Glomerular visceral epithelial cell (primary cell): ENCODE data around the gene A4GALT.

ENCODE experiments used
- DNase-seq: peaks from one replicate; pipeline ENCODE4 v3.0.0-alpha.2; 2016; ENCODE audit errors: extremely low spot score

The A4GALT gene

GRCh38 chr22:42701694-42702093, 19.0 kb downstream of the A4GALT start:
- DNase-seq: no peak

GRCh38 chr22:42700901-42701300, 19.8 kb downstream of the A4GALT start:
- DNase-seq: no peak

DNA sequence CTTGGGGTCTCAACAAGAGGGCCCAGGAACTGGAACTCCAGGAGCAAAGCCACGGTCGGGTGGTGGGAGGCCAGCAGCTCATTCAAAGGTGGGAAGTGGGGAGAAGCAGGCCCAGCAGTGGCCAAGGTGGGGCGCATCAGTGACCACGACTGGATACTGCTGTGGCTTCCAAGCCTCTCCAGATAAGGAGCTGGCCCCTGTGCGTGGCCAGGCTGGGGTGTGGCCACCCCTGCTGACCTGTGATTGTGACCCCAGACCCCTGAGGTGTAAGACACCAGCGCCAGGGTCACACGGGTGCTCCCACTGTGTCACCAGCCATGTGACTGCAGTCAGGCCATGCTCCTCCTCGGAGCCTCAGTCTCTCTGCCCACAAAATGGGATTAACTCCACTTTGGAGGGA, 20.3 kb downstream of the A4GALT start:
- DNase-seq: no peak

GRCh38 chr22:42699976-42700352, 20.7 kb downstream of the A4GALT start:
- DNase-seq: no peak

- no peak for DNase-seq
These were observed 21.2 kb downstream of the A4GALT start for GRCh38 chr22:42699281-42699975.

- DNase-seq: peak; percentile 90
These were observed 23.1 kb downstream of the A4GALT start for GRCh38 chr22:42697542-42698013.

DNA sequence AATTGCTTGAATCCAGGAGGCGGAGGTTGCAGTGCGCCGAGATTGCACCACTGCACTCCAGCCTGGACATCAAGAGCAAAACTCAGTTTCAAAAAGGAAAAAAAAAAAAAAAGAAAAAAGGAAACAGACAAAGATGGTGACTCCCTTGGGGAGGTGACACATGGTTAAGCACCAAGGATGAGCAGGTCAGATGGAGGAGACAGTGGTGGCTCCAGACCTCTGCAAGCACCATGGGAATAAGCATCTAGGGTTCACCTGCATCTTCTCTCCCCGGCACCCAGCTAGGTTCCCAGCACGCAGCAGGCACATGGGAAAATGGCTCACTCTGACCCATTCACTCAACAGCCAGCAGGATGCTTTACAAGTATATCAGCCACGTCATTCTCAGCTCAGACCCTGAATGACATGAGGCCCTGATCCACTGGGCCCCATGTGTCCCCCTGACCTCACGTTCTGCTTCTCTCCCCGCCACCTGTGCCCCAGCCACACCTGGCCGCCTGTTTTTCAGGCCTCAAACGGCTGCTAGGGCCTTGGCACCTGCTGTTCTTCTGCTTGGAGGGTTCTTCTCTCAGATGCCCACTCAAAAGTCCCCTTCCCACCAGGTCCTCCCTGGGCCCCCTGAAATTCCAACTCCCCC, 24.2 kb downstream of the A4GALT start:
- no peak for DNase-seq

- DNase-seq: no peak
These were observed 25.4 kb downstream of the A4GALT start for GRCh38 chr22:42695294-42695693.

DNA sequence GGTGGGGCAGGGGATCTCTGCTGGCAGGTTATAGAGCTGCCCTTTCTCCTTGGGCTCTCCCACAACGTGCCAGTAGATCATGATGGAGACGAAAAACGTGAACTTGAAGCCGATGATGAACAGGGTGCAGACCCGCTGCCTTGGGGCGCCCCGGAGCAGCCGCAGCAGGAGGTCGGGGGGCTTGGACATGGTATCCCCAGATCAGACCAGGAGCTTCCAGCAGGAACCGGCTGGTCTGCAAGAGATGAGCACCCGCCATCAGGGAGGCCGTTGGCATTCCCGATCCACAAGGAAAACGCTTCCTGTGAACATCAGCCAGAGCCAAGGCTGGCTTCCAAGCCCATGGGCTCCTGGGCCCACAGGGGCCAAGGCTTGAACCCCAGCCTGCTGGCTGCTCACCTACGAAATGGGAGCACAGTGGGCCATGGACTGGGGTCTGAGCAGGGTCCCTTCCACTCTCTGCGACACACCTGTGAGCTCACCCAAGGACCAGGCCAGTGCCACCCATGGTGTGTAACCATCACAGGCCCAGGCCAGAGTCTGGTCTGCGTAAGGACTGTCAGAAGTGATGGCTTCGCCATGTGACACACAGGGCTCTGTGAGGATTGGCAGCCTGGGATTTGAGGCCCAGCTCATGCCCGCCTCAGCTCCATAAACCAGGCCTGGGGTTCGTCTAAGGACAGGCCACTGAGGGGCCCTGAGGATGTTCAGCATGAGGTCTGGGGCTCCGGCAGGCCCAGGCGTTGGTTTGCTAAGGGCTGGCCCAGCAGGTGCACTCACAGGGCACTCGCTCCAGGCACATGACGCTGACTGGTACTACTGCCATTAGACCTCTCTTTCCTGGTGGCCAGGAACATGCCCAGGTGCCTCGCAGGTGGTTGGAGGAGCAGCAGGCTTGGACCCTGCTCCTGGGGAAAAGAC, 26.6 kb downstream of the A4GALT start:
- DNase-seq: no peak

DNA sequence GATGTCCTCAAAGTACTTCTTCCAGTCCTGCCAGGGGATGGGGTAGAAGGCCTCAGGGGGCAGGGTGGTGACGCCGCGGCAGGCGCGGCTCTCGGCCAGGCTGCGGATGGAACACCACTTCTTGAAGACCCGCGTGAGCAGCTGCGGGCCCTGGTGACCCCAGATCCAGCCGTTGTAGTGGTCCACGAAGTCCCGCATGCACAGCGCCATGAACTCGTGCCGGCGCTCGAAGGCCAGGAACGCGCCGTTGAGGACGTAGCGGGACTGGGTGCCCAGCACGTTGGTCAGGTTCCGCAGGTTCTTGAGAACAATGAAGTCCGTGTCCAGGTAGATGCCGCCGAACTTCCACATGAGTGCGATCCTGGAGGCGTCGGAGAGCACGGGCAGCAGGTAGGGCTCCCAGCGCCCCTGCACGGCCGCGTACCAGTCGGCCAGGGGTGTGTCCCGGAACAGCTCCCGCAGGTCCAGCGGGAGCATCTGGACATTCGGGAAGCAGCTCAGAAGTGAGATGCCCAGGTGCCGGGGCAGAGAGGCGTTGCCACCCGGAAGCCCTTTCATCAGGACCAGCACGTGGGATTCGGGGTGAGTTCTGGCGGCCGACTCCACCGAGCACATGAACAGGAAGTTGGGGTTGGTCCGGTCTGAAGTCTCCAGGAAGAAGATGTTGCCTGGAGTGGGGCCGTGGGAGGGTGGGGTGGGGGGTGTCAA, 27.5 kb downstream of the A4GALT start:
- no peak for DNase-seq

DNA sequence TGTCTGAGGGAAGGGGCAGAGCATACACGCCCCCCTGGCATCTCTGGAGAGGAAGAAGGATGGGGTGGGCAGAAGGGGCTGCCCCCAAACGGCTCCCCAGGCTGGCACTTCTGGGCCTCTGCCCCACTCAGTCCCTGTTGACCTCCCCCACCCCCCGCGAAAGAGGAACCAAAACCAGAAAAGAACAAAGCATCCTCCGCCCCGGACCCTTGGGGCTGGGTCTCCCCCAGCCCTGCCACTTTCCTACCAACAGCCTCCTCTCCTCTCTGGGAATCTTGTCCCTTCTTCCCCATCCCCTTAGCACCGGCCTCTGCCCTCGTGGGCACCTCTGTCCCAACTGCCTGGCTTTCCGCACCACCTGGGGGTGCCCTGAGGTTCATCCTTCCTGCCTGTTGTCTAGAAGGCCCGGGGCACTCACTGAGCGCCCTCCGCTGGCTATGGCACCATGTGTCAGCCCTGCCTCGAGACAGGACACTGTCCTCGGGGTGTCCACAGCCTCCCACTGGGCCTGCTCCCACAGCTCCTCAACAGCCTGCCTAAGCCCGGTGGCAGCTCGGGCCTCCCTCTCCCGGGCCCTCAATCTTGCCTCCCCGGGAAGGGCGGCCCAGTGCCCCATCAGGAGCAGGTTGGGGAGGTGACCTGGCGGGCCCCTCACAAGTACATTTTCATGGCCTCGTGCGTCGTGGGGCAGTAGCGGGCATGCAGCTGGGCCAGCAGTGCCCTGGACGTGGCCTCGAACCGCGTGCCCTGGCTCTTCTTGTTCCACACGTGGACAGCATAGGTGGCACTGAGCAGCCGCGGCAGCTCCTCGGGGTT, 28.2 kb downstream of the A4GALT start:
- DNase-seq: no peak

DNA sequence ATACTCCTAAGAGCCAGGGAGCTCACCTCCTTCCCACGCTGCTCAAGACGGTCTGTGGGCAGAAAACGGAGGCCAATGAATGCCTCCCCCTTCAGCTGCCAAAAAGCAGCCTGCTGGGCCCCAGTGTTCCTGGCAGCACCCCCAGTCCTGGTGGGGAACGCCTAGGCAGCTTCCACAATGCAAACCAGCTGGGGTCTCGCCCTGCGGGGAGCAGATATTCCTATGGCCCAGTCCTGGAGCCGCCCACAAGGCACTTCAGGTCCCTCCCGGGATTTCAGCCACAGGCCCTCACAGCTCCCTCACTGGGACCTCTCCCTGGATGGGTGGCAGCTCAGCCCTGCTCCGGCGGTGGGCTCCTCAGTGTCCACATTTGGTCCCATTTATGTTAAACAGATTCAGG, 29.2 kb downstream of the A4GALT start:
- DNase-seq: no peak

- peak; percentile 90 for DNase-seq
These were observed 32.1 kb downstream of the A4GALT start for GRCh38 chr22:42688241-42689211.

GRCh38 chr22:42686756-42687491, 33.7 kb downstream of the A4GALT start:
- no peak for DNase-seq

GRCh38 chr22:42685941-42686653, 34.6 kb downstream of the A4GALT start:
- no peak for DNase-seq

- no peak for DNase-seq
These were observed 36.0 kb downstream of the A4GALT start for GRCh38 chr22:42684462-42685195.

DNA sequence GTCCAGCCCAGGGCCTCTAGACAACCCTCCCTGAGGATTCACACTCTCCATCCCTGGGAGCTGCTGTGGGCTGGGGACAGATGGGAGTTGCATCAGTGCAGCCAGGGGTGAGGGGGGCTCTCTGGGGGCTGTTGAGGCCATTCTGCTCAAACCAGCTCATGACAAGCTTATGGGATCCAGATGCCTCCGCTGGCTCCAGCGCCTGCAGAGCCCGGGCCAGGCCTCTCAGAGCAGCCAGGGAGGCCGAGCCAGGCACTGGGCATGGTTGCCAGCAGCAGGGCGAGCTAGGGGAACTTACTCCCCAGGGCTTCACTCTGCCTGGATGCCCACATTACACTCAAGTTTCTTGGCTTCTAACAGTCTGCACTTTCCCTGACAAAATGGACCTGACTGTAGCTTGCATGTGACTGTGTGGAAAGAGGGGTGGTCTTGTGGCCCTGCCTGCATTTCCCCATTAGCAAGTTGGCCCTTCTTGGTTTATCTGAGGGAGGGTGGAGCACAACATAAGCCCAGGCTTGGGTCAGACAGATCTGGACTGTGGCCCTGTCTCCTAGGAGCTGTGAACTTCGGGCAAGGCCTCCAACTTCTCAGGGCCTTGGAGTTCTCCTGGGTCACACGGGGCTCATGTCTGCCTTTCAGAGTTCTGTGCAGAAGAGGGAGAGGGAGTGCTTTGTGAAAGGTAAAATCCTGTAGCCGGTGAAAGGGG, 36.9 kb downstream of the A4GALT start:
- no peak for DNase-seq
